Measurements from ENCODE around the gene PDZRN3. TPM values are rescaled to one million over a fixed set of nuclear protein-coding genes. Genes with fewer than 3 reads are reported as not detected.

PDZRN3 gene
- total RNA-seq, 1 donor from 2014 or later: 0.76 TPM

DNA sequence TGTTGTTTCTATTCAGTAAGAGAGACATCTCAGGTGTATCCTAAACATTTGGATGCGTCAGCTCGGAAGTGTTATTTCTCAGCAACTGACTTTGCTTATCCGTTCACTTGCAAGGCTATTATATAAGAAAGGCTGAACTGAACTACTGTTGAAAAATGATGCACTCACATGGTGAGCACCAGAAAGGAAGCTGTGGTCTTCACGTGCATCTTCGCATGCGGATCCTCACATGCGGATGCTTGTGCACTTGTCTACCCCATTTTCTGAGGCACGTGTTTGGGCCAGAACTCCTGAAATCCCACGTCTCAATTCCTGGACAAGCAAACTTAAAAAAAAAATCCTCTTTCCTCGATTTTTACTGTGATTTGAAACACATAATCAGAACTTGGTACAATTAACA, 63.2 kb downstream of the PDZRN3 start:
- DNase-seq (ENCODE audit: extremely low read depth, low read depth, low spot score): no peak

DNA sequence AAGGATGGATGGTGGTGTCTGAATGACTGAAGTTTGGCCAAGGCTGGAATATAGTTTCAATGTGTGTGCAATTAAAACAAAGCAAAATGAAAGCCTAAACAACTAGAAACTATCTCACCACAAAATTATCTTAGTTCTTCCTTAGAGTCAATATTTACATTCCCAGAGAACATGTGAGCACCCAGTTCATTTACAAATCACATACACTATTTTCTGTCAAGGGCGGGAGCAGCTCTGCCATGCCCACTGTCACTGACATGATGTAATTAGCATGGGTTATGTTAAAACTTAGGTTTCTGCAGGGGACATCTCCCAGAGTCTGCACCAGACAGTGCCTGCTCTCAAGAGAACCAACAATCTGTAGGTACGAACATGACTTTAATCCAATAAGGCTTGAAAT, 65.0 kb downstream of the PDZRN3 start:
- no peak for DNase-seq (ENCODE audit: extremely low read depth, low read depth, low spot score)

DNA sequence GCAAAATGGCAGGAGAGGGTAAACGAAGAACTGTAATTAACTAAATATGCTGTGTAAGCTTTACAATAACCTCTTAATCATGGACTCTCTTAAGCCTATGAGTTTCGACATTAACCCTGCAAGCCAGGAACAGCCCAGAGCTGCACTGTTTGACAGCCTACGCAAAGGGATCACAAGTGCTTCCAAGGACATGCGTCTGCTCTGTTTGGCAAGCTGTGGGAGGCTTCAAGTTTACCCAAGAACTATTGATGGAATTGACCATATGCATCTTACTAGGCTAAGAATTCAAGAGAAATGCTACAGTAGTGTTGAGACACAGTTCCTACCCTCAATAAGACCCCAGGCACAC, 66.0 kb downstream of the PDZRN3 start:
- DNase-seq (ENCODE audit: extremely low read depth, low read depth, low spot score): no peak

DNA sequence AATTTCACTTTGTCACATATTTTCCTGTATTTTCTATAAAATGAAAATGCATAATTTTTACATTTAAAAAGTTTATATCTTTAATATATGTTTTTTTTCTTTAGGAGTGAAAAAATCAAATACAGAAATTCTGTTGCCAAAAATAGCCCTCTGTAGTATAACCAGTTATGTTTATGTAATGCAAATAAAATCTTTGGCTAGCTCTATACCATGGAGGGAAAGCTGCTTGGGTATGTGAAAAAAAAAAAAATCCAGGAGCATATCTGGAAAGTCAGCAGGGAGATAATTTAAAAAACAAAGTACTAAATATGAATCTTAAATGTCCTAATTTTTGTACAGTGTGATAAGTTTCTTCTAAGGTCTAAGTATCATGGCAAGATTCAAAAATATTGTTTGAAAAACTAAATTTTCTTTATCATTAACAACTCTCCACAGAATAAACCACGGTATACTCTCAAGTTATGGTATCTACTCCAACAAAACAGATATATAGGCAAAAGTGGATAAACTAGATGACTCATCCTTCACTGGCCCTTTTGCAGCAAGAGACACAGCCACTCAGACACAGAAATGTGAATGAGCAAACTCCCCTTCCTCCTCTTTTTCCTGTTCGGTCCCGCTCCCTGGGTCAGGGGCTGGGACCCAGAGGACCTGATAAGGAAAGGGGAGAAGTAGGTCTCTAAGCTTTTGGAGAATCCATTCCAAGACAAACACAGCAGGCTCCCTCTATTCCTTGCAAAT, 66.6 kb downstream of the PDZRN3 start:
- no peak for DNase-seq (ENCODE audit: extremely low read depth, low read depth, low spot score)

DNA sequence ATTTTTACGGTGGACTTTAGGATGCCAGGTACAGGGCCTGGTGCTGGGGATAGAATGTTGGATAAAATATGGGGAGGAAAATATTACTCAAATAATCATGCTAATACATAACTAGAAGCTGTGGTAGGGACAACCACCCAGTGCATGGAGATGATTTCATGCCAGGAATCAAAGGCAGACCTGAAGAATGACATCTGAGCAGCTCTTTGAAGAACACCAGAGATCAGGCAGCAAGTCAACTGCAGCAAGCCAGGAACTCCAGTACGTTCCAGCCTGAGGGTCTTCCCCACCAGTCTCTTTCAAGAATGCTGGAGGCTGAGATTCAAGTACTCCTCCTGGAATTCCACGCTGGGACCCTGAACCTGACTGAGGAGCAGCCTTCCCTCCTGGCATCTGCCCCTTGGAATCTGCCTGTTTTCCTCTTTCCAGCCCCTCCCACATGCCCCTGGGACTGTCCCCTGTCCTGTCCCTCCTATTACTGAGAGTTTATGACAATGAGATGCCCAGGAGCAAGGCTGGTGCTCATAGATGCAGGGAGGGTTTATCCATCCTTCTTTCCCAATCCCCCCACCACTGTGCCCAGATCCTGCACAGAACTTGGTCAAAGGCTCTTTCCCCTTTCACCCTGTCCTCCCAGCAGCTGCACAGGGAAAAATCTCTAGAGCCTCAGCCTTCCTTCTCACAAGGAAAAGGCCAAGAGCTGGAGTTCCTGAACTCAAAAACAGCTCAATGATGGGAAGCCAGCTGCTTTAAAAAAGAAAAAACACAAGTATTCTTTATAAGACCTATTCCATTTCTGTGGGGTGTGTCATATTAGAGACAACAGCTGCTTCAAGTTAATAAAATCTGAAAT, 68.0 kb downstream of the PDZRN3 start:
- DNase-seq (ENCODE audit: extremely low read depth, low read depth, low spot score): no peak

DNA sequence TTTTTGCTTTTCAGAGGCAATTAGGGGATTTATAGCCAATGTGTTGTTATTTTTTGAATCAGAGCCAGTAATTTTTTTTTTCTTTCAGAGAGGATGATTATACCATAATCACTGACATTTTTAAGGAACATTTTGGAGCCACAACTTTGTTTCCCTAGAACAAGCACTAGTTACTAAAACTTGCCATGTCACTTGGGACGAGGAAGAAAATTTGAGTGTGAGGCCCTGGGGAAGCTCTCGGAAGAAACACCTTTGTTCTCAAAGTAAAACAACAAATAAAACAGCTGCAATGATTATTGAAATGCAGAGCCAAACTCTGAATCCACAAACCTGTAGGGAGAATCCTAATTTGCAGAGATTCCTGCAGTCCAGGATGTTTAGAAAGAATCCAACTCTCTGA, 69.7 kb downstream of the PDZRN3 start:
- no peak for DNase-seq (ENCODE audit: extremely low read depth, low read depth, low spot score)

DNA sequence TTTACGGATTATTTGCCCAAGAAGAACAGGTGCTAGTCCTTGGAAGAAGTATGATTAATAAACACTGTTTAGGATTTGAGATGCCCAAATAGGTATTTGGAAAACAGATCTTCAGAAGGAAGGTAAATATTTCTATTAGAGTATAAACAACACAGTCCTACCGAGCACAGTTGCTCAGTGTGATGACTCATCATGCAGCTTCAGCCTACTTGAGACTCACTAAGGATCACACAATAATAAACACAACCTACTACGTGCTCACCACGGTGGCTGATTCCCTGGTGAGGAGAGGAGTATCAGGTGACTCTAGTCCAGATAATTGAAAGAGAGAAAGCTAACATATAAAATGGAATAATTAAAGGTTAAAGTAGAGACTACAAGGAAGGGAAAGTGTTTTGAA, 72.0 kb downstream of the PDZRN3 start:
- DNase-seq (ENCODE audit: extremely low read depth, low read depth, low spot score): no peak

DNA sequence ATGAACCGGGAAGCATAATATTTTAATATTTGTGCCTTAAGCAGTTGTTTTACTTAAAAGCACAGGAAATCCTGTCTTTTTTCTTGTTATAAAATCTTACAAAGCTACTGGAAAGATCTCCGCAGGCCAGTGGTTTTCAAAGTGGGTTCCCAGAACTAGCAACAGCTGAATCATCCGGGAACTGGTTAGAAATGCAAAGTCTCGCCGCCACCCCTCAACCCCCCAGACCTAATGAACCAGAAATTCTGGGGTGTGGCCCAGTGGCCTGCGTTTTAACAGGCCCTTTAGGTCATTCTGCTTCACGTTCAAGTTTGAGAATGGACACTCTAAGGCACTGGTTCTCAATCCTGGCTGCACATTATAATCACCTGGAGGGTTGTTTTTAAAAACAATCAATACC, 74.7 kb downstream of the PDZRN3 start:
- DNase-seq (ENCODE audit: extremely low read depth, low read depth, low spot score): no peak

DNA sequence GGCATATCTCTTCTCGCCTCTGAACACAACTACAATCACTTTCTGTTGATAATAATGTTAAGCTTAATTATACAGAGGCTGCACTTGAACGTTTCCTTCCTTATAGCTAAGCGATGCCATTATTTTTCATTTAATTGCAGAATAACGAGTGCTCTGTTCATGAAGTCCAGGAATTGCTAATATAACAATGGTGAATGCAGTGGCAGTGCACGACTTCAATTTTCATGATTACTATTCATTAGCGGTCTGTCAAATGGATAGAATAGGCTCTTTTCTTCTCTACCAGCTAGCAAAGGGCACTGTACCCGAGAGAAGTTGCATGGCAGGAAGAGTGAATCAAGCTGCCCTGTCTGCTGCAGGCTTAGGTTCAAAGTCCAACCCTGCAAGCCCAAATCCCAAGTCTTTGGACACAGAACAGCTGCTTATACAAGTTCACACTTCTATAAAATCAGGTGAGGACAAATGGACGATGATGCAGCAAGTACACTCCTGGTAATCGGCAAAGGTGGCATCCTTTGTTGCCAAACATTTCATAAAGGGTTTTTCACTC, 75.6 kb downstream of the PDZRN3 start:
- no peak for DNase-seq (ENCODE audit: extremely low read depth, low read depth, low spot score)

DNA sequence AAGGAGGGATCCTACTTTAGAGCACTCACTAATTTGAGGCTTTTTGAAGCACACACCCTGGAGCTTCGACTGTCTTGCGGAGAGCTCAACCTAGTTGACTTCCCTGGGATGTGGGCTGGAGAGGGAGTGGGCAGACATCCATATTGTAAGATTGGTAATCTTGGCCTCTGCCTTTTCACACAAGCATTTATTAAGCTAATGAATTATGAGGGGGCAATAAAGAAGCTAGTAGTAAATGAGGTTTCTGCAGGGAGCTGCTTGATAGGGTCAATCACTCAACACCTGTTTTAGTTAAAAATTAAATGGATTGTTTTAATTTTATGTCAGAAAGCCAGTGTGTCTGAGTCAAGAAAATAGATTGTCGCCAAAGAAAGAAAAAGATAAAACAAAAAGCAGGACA, 76.3 kb downstream of the PDZRN3 start:
- no peak for DNase-seq (ENCODE audit: extremely low read depth, low read depth, low spot score)

DNA sequence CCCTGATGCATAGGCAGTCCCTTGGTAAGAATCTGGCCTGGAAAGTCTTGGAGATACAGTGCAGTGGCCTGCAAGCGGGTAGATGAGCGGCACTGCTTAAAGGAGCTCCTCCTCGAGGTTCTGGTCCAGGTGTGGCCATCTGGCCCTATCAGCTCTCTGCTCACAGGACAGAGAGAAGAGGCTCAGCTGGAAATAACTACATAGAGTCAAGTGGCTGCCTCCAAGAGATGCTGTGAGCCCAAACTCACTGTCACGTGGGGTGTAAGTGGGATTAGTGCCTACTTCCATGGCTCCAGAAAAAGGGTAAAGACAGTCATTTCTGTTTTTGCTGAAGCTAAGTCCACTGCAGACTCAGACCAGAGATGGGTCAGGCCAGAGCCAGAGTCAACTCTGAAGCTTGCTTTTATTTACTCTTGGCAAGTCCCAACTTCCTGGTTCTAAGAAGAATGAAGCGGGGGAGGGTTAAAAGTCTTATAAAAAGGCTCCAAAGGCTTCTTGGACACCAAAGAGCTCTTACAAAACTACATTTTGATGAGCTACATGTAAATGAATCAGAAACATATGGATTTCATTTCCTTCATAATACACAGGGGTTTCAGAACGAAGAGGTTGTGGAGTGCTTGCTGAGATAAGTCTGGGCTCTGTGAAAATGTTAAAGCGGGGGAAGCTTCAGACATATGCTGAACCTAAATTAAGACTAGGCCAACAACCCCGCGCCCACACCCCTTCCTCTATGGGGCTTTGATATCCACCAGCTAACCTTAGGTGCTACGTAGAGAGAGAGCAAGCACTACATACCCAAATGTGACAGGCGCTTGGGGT, 77.1 kb downstream of the PDZRN3 start:
- DNase-seq (ENCODE audit: extremely low read depth, low read depth, low spot score): no peak

DNA sequence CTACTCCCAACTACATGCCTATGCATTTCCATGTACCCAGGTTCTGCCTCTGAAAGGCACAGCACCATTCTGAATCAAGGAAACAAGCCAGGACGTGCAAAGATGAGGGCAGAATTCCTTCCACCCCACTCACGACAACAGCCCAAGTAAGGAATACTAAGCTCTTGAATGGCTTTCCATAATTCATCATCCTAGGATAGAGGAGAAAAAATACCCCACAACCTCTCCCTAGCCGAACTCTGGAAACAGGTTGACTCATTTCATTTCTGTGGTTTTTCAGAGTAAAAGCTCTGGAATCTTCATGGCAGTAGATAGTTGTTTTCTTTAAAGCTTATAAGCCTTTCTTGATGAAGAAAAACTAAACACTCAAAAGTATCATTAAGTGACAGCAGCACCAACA, 77.8 kb downstream of the PDZRN3 start:
- no peak for DNase-seq (ENCODE audit: extremely low read depth, low read depth, low spot score)

DNA sequence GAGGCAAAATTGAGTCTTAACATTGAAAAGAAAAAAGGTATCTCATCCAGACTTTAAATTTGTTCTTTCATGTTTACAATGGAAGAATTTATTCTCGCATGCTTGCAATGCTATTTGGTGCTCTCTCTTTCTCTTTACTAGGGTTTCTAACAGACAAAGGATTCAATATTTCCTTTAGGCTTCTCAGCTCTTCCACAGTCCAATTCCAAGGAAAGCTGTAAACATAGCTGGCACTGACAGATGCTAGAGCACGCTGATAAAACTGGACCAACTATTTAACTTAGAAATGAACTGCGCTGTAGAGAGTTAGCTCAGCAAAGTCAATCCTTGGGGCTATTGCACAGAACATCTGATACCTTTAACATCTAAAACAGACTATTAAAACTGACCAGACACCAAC, 81.3 kb downstream of the PDZRN3 start:
- no peak for DNase-seq (ENCODE audit: extremely low read depth, low read depth, low spot score)

DNA sequence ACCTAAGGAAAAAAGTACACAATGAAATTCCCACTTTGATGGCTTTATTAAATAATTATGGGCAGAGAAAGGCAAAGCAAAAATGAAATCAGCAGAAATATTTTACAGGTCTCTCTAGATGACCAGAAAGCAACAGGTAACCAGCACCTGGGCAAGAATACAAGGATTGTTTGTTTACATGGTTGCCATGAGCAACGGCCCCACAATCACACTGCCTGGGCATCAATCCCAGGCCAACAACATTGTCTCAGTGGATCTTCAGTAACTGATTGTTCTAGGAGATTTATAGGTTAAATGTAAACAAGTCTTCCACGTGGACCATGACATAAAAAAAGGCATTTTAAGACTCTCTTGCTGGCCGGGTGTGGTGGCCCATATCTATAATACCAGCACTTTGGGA, 82.6 kb downstream of the PDZRN3 start:
- DNase-seq (ENCODE audit: extremely low read depth, low read depth, low spot score): no peak

DNA sequence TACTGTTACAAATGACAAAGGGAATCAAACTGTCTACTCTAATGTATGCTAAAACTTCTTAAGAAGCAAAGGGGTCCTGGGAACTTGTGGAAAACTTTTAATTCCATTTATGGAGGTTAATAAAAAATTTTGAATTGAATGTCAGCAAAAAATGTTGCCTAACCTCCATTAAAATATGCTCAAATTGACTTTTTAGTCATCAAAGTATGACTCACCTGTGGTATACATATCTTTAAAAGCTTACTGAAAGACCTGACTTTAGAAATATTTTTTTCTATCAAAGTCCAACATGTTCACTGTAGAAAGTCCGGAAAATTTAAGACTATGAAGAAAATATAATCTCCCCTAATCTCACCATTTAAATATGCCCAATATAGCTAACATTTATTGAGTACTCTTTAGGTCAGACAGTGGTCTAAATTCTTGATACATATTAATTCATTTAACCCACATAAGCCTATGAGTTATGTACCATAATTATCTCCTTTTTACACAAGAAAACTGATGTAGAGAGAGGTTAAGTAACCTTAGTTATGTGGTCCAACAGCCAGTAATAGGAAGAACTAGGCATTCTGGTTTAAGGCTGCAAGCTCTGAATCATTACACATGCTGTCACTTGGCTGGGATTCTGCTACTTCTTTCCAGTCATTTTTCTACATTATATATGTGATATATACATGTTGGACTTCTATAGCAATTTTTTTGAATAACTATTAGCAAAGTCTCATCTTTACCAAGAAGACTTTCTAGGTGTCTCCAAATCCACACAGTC, 83.6 kb downstream of the PDZRN3 start:
- no peak for DNase-seq (ENCODE audit: extremely low read depth, low read depth, low spot score)

DNA sequence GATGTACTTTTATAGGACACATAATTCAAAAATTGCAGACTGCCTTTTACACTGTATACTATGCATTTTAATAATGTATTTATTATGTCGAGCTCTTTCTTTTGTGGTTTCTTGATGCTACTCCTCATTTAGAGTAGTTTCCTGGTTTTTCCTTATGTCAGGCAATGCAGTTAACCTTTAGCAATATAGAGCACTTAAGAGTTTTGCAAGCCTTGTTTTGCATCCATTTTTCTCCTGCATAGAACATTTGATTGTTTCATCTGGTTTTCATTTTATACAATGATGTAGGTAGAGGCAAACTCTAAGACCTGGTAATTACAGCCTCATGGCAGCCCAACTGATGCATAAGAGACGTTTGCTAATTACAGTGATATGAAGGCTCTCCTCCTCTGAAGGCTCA, 86.3 kb downstream of the PDZRN3 start:
- no peak for DNase-seq (ENCODE audit: extremely low read depth, low read depth, low spot score)

DNA sequence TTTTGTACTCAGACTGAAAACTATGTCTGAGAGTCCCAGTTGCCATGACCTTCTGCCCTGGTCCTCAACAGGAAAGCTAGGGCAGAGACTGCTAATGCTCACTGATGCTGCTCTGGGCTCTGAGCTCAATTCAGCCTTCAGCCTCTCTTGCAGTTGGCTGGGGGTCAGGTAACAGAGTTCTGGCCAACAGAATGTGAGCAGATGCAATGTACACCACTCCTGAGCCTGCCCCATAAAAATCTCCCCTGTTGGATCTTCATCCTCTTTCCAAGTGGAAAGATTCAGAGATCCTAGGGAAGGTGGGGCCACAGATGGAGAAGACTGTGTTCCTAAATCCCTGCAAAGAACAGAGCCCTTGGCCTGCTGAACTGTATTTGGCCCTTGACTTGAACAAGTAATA, 87.8 kb downstream of the PDZRN3 start:
- DNase-seq (ENCODE audit: extremely low read depth, low read depth, low spot score): no peak

DNA sequence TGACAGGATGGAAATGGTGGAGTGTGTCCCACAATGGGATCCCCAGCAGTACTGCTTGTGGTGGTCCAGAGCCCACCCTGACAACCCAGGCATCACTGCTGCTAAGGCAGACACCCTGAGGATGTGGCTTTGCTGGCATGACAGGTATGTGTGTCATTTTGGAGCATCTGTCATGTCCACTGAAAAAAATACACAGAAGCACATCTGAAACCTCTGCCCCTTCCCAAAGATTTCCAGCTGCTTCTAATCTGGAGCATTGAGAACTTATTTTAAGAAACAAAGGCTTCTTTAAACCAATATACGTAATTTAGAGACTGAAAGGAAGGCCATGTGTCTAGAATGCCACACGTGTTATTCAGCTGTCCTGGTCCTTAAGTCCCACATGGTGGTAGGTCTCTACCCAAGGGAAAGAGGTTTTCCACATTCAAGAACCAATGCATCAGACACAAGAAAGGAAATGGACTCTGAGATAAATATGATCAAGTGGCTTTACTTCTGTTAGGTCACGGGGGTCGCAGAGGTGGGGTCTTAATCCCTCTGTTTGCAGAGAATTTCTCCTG, 88.3 kb downstream of the PDZRN3 start:
- no peak for DNase-seq (ENCODE audit: extremely low read depth, low read depth, low spot score)

DNA sequence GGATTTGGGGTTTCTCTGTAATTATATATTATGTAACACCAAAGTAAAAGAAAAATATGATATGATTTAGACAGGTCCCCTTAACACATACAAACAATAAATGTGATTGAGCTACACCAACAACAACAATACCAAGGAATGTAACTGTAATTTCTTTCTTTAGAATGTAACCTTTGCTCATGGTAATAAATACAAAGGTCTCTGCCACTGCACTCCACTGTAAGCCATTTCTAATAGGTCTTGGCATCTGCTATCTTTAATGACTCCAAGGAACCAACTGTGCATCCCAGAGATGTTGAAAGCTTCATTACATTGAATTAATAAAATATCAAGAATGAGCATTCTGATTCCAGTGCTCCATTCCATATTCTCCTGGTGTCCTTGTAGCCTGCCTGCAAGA, 88.8 kb downstream of the PDZRN3 start:
- no peak for DNase-seq (ENCODE audit: extremely low read depth, low read depth, low spot score)

DNA sequence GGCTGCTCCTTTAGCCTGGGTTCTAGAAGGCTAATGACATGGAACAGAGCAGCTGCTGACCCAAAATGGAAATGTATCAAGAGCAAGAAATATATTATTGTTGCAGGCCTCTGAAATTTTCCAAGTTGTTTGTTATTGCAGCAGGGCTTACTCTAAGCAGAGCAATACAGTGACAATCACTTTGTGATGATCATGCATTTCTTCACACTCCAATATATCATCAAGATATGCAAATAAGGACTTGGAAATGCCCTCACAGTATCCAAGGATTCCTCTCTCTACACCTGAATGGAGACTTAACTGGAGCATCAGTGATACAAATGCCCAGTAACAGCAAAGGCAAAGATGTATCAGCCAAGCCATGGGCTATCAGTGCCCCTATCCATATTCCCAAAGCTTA, 89.6 kb downstream of the PDZRN3 start:
- no peak for DNase-seq (ENCODE audit: extremely low read depth, low read depth, low spot score)

Data from glomerular endothelial cell (primary cell).